Embryonic facial prominence (tissue), 1 donor: Measurements from ENCODE around the gene NEUROD2.
"Not testable (repeated sequence)": the region's sequence is repeated elsewhere in the genome, so short reads cannot be mapped to it uniquely, and the experiment has no call there.

ENCODE experiments used
- DNase-seq: peaks from one replicate; pipeline ENCODE4 v3.0.0-alpha.2; 2016; ENCODE audit errors: extremely low spot score

The NEUROD2 gene

GRCh38 chr17:39602533-39603303 is 5.0 kb downstream of the NEUROD2 start:
- DNase-seq: no peak

DNA sequence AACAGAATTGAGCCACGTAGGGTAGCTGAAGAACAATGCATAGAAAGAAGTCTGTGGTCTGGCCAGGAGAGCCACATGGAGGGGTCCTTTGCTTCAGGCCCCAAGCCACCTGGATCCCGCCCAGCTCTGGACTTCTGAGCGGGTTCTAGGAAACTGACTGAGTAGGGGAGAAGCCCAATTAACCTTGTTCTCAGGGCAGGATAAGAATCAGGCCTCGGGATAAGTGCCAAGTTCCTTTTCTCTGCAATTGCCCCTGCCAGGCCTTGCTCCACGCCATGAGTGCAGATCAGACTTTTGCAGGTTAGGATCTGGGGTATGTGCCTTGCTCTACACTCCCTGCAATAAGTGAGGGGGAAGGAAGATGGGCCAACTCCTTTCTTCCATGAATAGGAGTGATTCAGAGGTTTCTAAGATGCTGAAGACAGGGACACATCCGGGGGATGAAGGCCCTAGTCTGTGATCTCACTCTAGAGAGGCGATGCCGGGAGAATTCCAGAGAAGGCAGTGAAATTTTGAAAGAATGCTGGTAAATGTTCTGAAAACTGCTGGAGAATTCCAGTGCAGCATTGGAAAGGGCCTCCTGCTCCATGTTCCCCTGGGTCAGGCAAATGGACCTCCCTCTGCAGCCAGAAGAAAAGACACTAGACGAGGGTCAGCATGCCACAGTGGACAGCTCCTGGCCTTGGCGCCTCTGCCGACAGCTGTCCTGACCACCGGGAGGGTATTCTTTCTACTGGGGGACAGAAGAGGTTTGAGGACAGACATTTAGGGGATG is 5.8 kb downstream of the NEUROD2 start:
- DNase-seq: no peak

DNA sequence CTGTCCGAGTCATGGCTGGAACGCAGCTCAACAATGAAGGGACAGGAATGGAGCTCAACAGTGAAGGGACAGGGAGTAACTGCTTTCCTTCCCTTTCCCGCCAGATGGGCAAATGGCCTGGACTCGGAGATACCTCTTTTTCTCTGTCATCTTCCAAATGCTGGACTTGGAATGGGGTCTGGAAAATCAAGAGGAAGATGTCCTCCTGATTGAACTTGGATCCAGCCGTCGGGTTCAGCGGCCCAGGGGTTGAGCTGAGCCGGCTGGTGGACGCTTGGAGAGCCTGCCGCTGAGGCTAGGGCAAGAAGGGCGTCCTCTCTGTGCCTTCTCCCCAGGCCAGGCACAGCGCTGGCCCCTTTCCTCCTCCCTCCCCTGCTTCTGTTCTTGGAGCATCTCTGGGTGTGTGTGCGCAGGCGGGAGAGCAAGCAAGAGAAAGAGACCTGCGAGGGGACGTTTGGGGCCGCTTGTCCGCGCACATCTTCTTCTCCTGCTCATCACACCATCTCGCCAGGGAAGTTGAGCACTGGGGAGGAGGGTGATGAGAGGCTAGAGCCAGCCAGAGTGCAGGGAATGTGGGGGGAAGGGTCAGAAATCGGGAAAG is 6.6 kb downstream of the NEUROD2 start:
- DNase-seq: no peak

- no peak for DNase-seq
These were observed 7.3 kb downstream of the NEUROD2 start for GRCh38 chr17:39600288-39600996.

- DNase-seq: no peak
These were observed 8.0 kb downstream of the NEUROD2 start for GRCh38 chr17:39599665-39600231.

DNA sequence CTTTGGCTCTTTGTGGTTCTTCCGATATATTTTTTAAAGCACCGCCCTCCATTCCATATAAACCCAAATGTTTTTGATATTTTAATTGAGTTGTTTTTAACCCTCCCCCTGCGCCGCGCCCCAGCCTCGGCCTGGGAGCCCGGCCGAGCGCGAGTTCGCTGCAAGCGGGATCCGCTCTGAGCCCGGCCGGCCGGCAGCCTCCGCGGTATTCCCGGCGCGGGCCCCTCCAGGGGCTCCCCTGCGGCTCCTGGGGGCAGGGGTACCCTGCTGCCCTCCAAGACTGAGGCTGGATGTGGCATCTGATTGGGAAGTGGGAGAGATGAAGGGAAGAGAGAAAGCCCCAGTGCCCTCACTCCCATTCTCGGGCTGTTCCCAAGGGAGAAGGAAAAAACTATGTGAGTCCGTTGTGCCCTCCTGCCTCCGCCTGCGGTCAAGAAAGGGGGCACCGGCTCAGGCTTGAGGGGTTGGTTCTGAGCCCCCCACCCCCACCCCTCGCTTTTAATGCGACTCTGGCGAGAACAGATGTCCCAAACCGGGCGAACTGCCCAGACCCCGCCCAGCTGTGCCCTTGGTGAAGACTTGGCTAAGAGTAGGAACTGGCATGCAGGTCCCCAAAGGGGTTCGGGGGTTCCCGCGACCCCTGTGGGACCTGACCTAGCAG is 8.6 kb downstream of the NEUROD2 start:
- no peak for DNase-seq

DNA sequence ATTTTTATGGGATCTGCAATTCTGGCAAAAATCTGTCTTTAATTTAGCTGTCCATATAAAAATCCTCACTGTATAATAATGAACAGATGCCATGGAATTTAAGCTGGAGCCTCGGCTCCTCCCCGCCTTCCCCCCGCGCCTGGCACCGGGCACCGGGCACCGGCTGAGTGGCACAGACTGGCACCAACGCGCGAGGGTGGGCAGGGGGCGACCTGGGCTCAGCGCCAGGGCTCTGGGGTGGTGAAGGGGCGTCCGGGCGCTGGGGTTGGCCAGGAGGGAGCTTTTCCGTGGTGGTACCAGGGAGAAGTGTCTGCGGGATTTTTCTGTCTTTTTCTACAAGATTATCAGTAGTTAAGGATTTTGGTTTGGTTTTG is 9.1 kb downstream of the NEUROD2 start:
- no peak for DNase-seq

DNA sequence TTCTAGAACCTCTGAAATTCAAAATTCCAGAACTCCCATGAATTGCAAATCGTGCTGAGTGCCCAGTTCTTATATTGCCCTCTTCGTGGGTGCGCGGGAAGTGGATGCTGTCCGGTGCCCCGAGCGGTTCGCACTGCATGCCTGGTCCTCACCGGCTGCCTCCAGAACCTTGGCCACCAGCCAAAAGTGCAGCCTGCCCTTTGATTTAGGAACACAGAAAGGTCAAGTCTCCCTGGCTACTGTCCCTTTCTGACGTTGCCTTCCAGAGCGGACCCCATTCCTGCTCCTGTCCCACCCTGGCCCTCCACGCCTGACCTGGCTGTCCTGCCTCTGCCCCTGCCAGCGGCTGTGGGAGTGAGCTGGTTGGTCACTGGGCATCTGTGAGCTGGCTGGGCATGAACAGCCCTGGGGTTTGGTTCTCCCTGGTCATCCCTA is 9.7 kb downstream of the NEUROD2 start:
- DNase-seq: no peak

DNA sequence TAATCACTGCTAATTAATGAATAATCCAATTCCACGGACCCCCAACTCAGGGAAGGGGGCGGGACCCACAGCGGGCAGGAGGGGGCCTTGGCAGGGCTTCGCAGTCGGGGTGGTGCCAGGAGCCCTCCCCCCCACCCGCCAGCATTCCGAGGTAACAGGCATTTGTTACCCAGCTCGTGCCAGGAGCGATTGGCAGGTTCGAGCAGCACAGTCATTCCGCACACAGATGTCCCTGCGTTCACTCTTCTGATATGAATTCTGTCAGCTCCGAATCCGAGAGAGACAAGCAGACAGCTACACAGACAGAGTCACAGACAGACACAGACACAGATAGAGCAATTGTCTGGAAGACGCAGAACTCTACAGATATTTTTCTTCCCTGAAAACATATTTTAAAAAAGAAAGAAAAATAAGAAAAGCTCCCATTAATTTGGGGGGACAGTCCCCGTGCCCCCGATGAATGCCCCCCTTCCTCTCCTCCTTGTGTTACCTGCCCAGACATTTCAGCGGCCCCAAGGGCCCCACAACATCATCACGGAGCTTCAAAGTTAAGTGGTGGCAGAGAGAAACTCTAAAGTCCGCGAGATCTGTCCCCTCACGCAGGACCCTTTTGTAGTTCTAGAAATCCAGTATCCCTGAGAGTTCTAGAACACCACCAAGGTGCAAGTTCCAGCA is 10.2 kb downstream of the NEUROD2 start:
- no peak for DNase-seq

DNA sequence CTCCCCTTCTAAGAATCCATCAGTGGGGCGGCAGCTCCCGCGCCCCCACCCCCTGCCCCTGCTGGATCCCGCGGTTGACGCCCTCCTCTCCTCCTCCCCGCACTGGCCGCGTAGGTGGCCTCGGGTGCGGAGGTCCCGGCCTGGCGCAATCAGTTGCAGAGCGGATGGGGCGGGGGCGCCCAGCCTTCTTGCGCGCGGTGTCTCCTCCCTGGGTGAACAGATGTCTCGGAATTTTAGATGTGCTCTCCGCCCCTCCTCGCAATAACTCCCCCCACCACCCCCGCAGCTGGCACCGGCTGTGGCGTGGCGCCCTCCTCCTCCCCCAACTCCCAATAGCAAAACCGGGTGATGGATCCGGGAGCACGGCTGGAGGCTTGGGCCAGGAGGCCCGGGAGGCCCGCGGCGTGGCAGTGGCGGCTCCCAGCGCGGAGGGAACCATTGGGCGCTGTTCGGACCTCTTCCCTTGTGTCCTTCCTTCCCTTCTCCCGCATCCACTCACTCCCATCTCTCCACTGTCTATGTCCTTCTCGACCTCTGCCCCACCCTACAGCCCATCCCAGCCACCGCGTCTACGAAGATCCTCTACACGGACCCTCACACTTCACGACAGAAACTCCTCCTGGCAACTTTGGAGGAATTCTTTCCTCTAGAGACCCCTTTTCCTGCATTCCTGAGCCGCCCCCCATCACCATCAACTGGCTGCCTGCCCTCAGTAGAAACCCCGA is 11.0 kb downstream of the NEUROD2 start:
- DNase-seq: no peak

DNA sequence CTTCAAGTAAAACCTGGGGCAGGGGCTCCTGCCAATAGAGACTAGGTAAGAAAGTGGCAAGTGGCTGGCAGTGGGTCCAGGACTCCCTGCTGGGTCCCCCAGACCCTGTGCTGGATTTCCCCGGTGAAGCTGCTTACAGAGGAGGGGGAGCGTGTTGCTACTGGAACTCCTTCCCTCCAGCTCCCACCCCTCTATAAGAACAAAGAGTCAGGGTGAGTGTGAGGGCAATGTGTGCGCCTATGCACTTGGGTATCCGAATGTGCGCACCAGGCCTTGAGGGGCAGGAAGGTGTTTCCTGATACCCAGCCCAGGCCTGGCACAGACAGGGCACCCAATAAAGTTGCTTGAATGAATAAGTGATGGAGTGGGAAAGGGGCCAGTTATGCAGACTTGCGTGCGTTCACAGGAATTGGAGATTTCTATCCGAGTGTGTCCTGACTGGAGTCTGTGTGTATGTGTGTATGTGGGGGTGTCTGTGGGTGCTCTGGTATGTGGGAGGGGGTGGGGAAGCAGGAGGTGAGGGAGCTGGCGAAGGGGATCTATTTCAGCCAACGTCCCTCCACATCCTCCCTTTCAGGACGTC is 11.7 kb downstream of the NEUROD2 start:
- no peak for DNase-seq

GRCh38 chr17:39595294-39595693 is 12.4 kb downstream of the NEUROD2 start:
- no peak for DNase-seq

DNA sequence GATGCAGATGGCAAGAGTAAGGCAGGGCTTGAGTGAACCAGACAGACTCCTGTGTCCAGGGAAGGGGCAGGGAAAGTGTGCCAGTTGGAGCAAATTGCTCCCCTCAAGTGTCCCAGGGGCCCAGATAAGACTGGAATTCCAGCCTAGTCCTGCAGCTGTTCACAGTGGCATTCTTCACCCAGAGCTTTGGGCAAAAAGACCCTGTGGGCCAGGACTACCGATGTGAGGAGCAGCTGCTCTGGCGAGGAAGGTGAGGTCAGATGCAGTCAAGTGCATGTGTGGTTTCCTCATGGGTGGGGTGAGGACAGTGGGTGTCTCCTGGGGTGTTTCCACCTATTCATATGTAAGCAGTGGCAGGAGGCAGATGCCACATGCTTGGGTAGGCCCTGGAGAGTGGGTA is 14.3 kb downstream of the NEUROD2 start:
- no peak for DNase-seq

GRCh38 chr17:39591958-39592954 is 15.5 kb downstream of the NEUROD2 start:
- no peak for DNase-seq

DNA sequence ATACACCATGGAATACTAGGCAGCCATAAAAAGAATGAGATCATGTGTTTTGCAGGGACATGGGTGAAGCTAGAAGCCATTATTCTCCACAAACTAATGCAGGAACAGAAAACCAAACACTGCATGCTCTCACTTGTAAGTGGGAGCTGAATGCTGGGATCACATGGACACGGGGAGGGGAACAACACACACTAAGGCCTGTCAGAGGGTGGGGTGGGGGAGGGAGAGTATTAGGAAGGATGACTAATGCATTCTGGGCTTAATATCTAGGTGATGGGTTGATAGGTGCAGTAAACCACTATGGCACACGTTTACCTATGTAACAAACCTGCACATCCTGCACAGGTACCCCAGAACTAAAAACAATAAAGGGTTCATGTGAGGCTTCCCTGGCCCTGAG is 17.5 kb downstream of the NEUROD2 start:
- DNase-seq: not testable (repeated sequence)

- DNase-seq: no peak
These were observed 25.1 kb downstream of the NEUROD2 start for GRCh38 chr17:39582658-39583057.

- DNase-seq: no peak
These were observed 26.0 kb downstream of the NEUROD2 start for GRCh38 chr17:39581759-39582085.

DNA sequence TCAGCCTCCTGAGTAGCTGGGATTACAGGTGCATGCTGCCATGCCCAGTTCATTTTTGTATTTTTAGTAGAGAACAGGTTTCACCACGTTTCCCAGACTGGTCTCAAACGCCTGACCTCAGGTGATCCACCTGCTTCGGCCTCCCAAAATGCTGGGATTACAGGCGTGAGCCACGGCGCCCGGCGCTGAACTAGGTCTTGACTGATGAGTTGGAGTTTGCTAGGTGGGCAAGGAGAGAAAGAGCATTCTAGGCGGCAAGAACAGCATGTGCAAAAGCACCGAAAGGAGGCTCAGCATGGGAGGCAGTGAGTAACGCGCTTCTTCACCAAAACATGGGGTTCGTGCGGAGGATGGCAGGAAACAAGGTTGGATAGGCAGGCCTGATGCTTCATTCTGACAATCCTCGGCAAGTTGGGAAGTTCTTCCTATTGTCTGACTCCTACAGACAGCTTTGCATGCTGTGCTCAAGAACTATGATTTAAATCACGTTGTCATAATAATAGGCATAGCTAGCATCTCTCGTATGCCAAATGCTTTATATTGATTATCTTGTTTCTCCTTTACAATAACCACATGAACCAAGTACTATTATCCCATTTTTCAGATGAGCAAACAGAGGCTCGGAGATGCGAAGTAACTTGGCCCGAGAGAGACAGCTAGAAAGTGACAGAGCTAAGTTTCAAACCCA is 26.5 kb downstream of the NEUROD2 start:
- DNase-seq: no peak
